ENCODE data around the gene SLC1A1. TPM values are rescaled to one million over a fixed set of nuclear protein-coding genes. Genes with fewer than 3 reads are reported as not detected.
"Not testable (repeated sequence)": the region's sequence is repeated elsewhere in the genome, so short reads cannot be mapped to it uniquely, and the experiment has no call there.

The SLC1A1 gene
- total RNA-seq, 4 donors from 2014 or later, result 6.8 to 19.2 (median 11.8) TPM

- Histone ChIP-seq H3K36me3 (no peaks in the 10 kb centered on the region), H3K27me3 (no peaks in the 10 kb centered on the region), H3K4me1 (no peaks in the 10 kb centered on the region), H3K4me3 (no peak overlapping the region), H3K9me3 (no peaks in the 10 kb centered on the region), H3K27ac (no peak overlapping the region)
- DNase-seq, result no peak
- intact Hi-C loops (cut with DNase I; ENCODE audit: low total_unique reads), result no loop called here
- TF ChIP-seq POLR2A (IDR thresholded peaks at IDR 0.05) (no peak), CTCF (IDR thresholded peaks at IDR 0.05) (no peak)
These were observed 40.1 kb downstream of the SLC1A1 start for GRCh38 chr9:4530375-4530774.

- H3K27ac ChIP-seq; H3K4me1 ChIP-seq; DNase-seq; H3K4me3 ChIP-seq; H3K36me3 ChIP-seq; intact Hi-C loops (cut with DNase I; ENCODE audit: low total_unique reads); H3K9me3 ChIP-seq; H3K27me3 ChIP-seq: not testable (repeated sequence)
These were observed 40.6 kb downstream of the SLC1A1 start for GRCh38 chr9:4530831-4531230.

GRCh38 chr9:4531355-4531754, 41.1 kb downstream of the SLC1A1 start:
- H3K27ac ChIP-seq; H3K9me3 ChIP-seq; H3K36me3 ChIP-seq; H3K4me3 ChIP-seq; H3K4me1 ChIP-seq; DNase-seq; H3K27me3 ChIP-seq; intact Hi-C loops (cut with DNase I; ENCODE audit: low total_unique reads): not testable (repeated sequence)

- H3K27me3 ChIP-seq; H3K4me3 ChIP-seq; H3K27ac ChIP-seq; DNase-seq; H3K36me3 ChIP-seq; H3K4me1 ChIP-seq; H3K9me3 ChIP-seq; intact Hi-C loops (cut with DNase I; ENCODE audit: low total_unique reads): not testable (repeated sequence)
These were observed 43.6 kb downstream of the SLC1A1 start for GRCh38 chr9:4533881-4534280.

GRCh38 chr9:4536196-4536595, 45.9 kb downstream of the SLC1A1 start:
- H3K4me3 ChIP-seq; H3K27ac ChIP-seq; H3K36me3 ChIP-seq; DNase-seq; H3K9me3 ChIP-seq; H3K4me1 ChIP-seq; H3K27me3 ChIP-seq; intact Hi-C loops (cut with DNase I; ENCODE audit: low total_unique reads): not testable (repeated sequence)

- Histone ChIP-seq H3K27ac (no peak overlapping the region), H3K4me3 (no peak overlapping the region), H3K27me3 (no peaks in the 10 kb centered on the region), H3K9me3 (no peaks in the 10 kb centered on the region), H3K4me1 (no peaks in the 10 kb centered on the region), H3K36me3 (no peaks in the 10 kb centered on the region)
- intact Hi-C loops (cut with DNase I; ENCODE audit: low total_unique reads), result no loop called here
- TF ChIP-seq POLR2A (IDR thresholded peaks at IDR 0.05) (no peak), CTCF (IDR thresholded peaks at IDR 0.05) (no peak)
- DNase-seq, result no peak
These were observed 47.3 kb downstream of the SLC1A1 start for GRCh38 chr9:4537581-4537980.

GRCh38 chr9:4538107-4538506, 47.8 kb downstream of the SLC1A1 start:
- TF ChIP-seq POLR2A (IDR thresholded peaks at IDR 0.05) (no peak), CTCF (IDR thresholded peaks at IDR 0.05) (no peak)
- H3K9me3 ChIP-seq, result no peaks in the 10 kb centered on the region
- H3K4me1 ChIP-seq, result no peaks in the 10 kb centered on the region
- no peak overlapping the region for H3K27ac ChIP-seq
- H3K27me3 ChIP-seq, result no peaks in the 10 kb centered on the region
- H3K36me3 ChIP-seq, result no peaks in the 10 kb centered on the region
- intact Hi-C loops (cut with DNase I; ENCODE audit: low total_unique reads), result no loop called here
- no peak overlapping the region for H3K4me3 ChIP-seq
- no peak for DNase-seq

Data from uterus (tissue), 4 donors.